Mucosa of rectum (tissue), 2 donors: ENCODE measurements around the gene INPP5D.
"Not testable (repeated sequence)": the region's sequence is repeated elsewhere in the genome, so short reads cannot be mapped to it uniquely, and the experiment has no call there.

Experiments
- H3K27ac ChIP-seq, 2 donors: one replicate each; pipeline ENCODE4 v1.7.0; 2013; ENCODE audit warnings: inconsistent platforms in 2 of 2, low read depth in 2 of 2, low read length in 2 of 2
- H3K27me3 ChIP-seq, 2 donors: one replicate each; pipeline ENCODE4 v1.7.0; 2013; ENCODE audit warnings: low read length in 2 of 2; ENCODE audit not compliant: control insufficient read depth in 2 of 2, insufficient read depth in 2 of 2
- H3K36me3 ChIP-seq, 2 donors: one replicate each; pipeline ENCODE4 v1.7.0; 2013; ENCODE audit warnings: low read length in 2 of 2; ENCODE audit not compliant: control insufficient read depth in 2 of 2, insufficient read depth in 2 of 2
- H3K4me1 ChIP-seq, 2 donors: one replicate each; pipeline ENCODE4 v1.7.0; 2013; ENCODE audit warnings: low read length in 2 of 2, mild to moderate bottlenecking in 1 of 2; ENCODE audit not compliant: control insufficient read depth in 2 of 2, insufficient read depth in 2 of 2
- H3K4me3 ChIP-seq, 2 donors: one replicate each; pipeline ENCODE4 v1.7.0; 2013; ENCODE audit warnings: low read length in 2 of 2
- H3K9ac ChIP-seq, 2 donors: one replicate each; pipeline ENCODE4 v1.7.0; 2013; ENCODE audit warnings: low read length in 2 of 2, low read depth in 1 of 2, mild to moderate bottlenecking in 1 of 2
- H3K9me3 ChIP-seq, 2 donors: one replicate each; pipeline ENCODE4 v1.7.0; 2013; ENCODE audit warnings: low read length in 2 of 2; ENCODE audit not compliant: control insufficient read depth in 2 of 2
- donor health status: healthy.
- donor health status: Normal muscosa, but diverticular disease.

The INPP5D gene

DNA sequence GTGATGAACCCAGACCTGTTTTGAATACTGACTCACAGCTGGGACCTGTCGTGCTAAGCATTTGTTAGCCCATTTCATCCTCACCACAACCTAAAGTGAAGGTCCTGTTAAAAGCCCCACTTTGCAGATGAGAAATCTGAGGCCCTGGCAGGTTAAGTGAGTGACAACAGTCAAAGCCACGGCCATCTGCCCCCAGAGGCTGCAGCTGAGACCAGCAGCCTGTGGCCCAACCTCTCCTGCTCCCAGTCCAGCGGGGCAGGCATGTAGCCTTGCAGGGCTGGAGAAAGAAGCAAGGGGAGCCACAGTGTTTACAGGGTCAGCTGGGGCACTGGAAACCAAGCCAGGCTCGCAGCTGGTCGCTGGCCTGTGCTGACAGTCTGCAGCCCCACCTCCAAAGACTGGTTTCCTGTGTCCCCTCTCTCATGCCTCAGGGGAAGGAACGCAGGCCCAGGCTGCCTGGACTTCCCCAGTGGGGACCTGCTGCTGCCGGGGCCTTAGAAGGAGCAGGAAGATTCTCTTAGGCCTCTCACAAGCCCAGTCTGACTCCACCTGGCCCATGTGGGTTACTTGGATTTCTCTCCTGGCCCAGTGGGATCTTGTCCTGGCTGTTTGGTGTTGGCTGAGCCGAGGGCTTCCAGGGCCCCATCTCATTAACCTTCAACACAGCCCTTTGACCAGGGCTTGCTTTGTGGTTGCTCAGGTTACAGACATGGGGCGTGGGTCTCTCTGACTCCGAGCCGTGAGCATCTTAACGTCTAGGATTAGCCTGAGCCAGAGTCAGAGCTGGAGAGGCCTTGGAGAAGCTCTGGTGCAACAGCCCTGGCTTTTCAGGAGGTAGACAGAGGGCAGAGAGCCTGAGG, 1.7 kb downstream of the INPP5D start:
- Histone ChIP-seq H3K36me3 (peaks cover 0 to 4% of the 10 kb centered on the region in 2 donors), H3K27ac (peak overlapping the region; percentile 43 to 86), H3K9me3 (no peaks in the 10 kb centered on the region), H3K9ac (peak overlapping the region; percentile 60 to 65), H3K4me3 (peak overlapping the region; percentile 62 to 78), H3K27me3 (no peaks in the 10 kb centered on the region), H3K4me1 (peaks cover 22 to 32% of the 10 kb centered on the region in 2 donors)

DNA sequence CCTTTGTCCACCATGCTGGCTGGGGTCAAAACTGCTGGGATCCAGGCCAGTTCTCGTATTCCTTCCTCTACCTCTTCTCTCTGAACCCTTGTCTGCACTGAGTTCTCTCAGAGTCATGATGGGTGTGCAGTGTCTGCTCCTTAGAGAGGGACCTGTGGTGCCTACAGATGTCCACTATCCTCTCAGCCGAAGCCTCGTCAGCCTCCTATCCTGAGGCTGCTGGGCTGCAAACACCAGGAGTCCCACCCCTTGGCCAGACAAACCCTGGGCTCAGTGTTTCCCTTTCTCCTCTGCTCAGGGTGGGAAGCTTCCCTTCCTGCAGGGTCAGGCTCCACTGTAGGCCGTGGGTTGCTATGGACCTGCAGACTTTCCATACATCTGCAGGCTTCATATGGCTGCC, 2.3 kb downstream of the INPP5D start:
- H3K9ac ChIP-seq, result peak overlapping the region; percentile 26 to 65
- peaks cover 0 to 4% of the 10 kb centered on the region in 2 donors for H3K36me3 ChIP-seq
- no peaks in the 10 kb centered on the region for H3K9me3 ChIP-seq
- no peaks in the 10 kb centered on the region for H3K27me3 ChIP-seq
- peak overlapping the region; percentile 43 to 86 for H3K27ac ChIP-seq
- peaks cover 22 to 32% of the 10 kb centered on the region in 2 donors for H3K4me1 ChIP-seq
- peak overlapping the region in 1 of 2 donors; percentile 78 for H3K4me3 ChIP-seq

DNA sequence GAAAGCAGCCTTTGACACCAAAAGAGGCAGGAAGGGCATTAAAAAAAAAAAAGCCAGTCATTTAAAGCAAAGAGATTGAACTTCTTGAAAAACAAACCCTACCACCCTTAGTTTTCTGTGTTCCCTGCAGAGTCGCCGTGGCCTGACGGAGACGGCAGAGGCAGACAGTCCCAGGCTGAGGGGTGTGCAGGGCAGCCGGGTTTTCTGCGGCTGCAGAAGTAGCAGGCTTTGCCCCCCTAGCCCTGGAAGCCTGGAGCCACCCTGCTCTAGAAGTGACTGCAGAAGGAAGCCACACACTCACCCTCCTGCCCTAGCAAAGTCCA, 2.8 kb downstream of the INPP5D start:
- peaks cover 22 to 32% of the 10 kb centered on the region in 2 donors for H3K4me1 ChIP-seq

DNA sequence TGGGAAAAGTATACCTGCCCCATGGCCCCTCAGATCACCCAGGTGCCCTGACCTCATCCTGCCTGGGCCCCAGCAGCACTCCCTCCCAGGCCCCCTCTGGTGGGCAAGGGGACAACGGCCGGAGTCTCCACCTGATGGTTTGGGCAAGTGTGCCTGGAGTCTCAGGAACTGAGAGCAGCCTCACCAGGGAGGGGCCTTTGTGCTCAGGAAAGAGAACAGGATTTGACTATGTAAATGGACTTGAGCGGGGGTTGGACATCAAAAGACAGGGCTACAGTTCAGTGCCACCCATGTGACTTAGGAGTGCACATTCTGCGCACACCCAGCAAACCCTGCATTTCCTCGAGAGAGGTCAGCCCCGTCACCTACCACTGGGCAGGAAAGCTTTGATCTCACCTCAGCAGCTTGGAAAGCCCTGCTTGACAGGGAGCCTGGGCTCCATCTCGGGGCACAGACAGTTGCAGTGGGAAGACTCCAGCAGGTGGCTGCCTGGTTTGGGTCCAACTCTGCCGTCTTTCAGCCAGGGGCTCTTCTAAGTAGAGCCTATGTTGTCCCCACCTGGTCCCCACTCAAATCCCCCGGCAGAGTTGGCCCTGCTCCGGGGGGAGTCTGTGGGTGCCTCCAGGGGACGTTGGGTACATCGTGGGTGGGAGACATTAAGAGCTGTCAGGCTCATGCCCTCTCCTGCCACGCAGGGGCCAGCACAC, 3.3 kb downstream of the INPP5D start:
- Histone ChIP-seq H3K36me3 (peaks cover 0 to 4% of the 10 kb centered on the region in 2 donors), H3K27me3 (no peaks in the 10 kb centered on the region), H3K9me3 (no peaks in the 10 kb centered on the region), H3K27ac (peak overlapping the region; percentile 49 to 86), H3K4me1 (peaks cover 22 to 32% of the 10 kb centered on the region in 2 donors), H3K9ac (no peak overlapping the region), H3K4me3 (peak overlapping the region in 1 of 2 donors; percentile 78)

More for the DNA sequence above, 2.8 kb downstream of the INPP5D start:
- H3K27me3 ChIP-seq, result no peaks in the 10 kb centered on the region
- H3K4me3 ChIP-seq, result peak overlapping the region in 1 of 2 donors; percentile 78
- H3K27ac ChIP-seq, result peak overlapping the region; percentile 49 to 86
- no peaks in the 10 kb centered on the region for H3K9me3 ChIP-seq
- H3K9ac ChIP-seq, result no peak overlapping the region
- H3K36me3 ChIP-seq, result peaks cover 0 to 4% of the 10 kb centered on the region in 2 donors

DNA sequence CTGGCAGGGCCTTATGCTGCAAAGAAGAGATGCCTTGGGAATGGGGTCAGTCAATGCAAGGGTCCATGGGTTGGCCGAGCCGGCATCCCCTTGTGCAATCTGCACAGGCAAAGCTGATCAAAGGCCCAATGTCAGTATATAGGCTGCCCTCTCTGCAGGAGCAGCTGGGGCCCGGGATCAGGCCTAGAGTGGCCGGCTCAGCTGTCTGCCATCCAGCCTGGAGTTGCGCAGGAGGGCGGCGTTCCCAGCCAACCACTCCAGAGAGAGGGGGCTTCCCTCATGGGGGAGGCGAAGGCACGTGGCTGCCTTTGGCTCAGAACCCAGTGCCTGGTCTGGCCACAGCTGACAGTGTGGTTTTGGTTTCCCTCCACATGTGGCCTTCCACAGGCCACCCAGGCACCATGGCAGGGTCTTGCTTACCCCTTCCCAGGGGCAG, 3.9 kb downstream of the INPP5D start:
- Histone ChIP-seq H3K9ac (no peak overlapping the region), H3K36me3 (peaks cover 0 to 4% of the 10 kb centered on the region in 2 donors), H3K27me3 (no peaks in the 10 kb centered on the region), H3K4me1 (peaks cover 22 to 32% of the 10 kb centered on the region in 2 donors), H3K9me3 (no peaks in the 10 kb centered on the region), H3K27ac (peak overlapping the region; percentile 49 to 86), H3K4me3 (peak overlapping the region in 1 of 2 donors; percentile 35)

DNA sequence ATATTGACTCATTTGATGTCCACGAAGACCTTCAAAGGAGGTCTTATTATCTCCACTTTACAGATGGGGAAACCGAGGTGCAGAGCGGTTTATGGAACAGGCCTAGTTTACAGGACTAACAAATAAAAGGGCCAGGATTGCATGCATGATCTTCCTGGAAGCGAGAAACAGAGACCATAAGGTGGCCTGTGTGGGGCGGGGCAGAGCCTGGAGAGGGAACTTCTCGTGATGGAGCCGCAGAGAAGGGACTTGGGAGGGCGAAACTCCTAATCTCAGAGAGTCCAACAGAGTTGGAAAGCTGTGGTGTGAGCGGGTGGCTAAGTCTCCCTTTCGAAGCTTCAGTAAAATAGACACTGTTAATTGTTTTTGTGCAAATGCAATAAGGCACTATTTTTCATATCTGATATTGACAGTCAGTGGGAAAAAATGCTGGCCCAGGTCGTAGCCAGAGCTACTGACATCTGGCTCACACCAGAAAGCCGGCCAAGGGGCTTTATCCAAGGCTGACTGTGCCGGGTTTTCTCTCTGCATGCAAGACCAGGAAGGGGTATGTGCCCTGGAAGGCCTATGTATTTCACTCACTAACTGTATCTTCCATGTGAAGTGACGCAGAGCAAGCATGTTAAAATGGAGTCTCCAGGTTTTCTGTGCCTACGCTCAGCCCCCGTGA, 4.5 kb downstream of the INPP5D start:
- Histone ChIP-seq H3K36me3 (peaks cover 0 to 4% of the 10 kb centered on the region in 2 donors), H3K4me3 (peak overlapping the region in 1 of 2 donors; percentile 13), H3K4me1 (peaks cover 19 to 25% of the 10 kb centered on the region in 2 donors), H3K27ac (no peak overlapping the region), H3K9me3 (no peaks in the 10 kb centered on the region), H3K9ac (no peak overlapping the region), H3K27me3 (no peaks in the 10 kb centered on the region)

DNA sequence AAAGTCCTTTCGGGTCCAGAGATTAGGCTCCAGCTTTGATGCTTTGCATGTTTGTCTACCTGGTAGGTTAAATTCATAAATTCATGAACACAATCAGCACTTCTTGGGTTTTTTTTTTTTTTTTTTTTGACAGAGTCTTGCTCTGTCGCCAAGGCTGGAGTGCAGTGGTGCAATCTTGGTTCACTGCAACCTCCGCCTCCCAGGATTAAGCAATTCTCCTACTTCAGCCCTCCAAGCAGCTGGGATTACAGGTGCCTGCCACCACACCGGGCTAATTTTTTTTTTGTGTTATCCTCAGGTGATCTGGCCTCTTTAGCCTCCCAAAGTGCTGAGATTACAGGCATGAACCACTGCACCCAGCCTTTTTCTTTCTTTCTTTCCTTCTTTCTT, 5.1 kb downstream of the INPP5D start:
- H3K36me3 ChIP-seq, H3K4me3 ChIP-seq, H3K9me3 ChIP-seq, H3K9ac ChIP-seq, H3K27me3 ChIP-seq, H3K27ac ChIP-seq: not testable (repeated sequence)
- peaks cover 18 to 24% of the 10 kb centered on the region in 2 donors for H3K4me1 ChIP-seq

DNA sequence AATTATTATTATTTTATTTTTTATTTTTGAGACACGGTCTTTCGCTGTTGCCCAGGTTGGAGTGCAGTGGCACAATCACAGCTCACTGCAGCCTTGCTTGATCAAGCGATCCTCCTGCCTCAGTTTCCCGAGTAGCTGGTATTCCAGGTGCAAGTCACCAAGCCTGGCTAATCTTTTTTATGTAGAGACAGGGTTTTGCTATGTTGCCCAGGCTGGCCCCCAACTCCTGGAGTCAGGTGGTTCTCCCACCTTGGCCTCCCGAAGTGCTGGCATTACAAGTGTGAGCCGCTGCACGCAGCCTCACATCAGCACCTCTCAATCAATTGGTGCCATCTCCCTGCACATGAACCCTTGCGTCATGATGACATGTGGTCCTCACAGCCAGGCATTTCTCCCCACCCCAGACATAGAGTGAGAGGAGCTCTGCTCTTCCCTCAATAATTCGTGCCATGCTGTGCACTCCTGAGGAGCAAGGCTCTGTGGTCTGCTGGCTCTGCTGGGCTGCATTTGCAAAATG, 5.9 kb downstream of the INPP5D start:
- no peaks in the 10 kb centered on the region for H3K9me3 ChIP-seq
- peaks cover 0 to 4% of the 10 kb centered on the region in 2 donors for H3K36me3 ChIP-seq
- H3K9ac ChIP-seq, result no peak overlapping the region
- H3K4me1 ChIP-seq, result peaks cover 18 to 24% of the 10 kb centered on the region in 2 donors
- no peaks in the 10 kb centered on the region for H3K27me3 ChIP-seq
- H3K4me3 ChIP-seq, result no peak overlapping the region
- no peak overlapping the region for H3K27ac ChIP-seq

DNA sequence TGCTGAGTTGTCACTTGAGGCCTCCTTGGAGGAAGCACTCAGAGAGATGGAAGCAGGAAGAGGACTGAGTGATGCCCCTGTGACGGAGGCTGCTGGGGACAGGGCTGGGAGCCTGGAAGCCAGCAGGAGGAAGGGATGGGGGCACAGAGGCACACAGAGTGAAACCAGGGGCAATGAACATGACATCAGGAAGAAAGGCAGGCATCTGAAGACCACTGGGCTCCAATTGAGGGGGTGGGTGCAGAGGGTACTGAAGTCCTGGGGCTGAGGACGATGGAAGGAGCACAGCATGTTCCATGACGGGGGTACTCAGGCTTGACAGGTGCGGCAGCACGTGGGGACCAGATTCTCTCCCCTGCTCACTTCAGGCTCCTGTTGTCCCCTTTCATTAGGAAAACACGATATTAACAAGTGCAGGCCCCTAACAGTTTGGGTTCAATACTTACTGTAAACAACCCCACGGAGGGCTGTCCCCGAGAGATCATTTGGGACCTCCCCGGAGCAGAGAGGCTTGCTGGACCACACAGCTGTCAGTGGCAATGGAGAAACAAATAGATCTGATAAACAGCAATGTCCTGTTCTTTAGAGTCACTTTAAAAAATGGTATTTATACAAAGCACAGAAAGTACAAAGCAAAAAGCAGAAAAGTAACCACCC, 8.7 kb downstream of the INPP5D start:
- Histone ChIP-seq H3K9me3 (peaks cover 0 to 4% of the 10 kb centered on the region in 2 donors), H3K9ac (no peak overlapping the region), H3K4me1 (peaks cover 4 to 13% of the 10 kb centered on the region in 2 donors), H3K36me3 (peaks cover 0 to 4% of the 10 kb centered on the region in 2 donors), H3K27ac (no peak overlapping the region), H3K4me3 (no peak overlapping the region), H3K27me3 (no peaks in the 10 kb centered on the region)
